ENCODE results near the gene NLRX1. TPM values are rescaled to one million over a fixed set of nuclear protein-coding genes. Genes with fewer than 3 reads are reported as not detected.
A peak's percentile ranks its signal among the peaks of the same experiment; 100 is the strongest.
"Not testable (repeated sequence)": the region's sequence is repeated elsewhere in the genome, so short reads cannot be mapped to it uniquely, and the experiment has no call there.

NLRX1 gene, protein sequence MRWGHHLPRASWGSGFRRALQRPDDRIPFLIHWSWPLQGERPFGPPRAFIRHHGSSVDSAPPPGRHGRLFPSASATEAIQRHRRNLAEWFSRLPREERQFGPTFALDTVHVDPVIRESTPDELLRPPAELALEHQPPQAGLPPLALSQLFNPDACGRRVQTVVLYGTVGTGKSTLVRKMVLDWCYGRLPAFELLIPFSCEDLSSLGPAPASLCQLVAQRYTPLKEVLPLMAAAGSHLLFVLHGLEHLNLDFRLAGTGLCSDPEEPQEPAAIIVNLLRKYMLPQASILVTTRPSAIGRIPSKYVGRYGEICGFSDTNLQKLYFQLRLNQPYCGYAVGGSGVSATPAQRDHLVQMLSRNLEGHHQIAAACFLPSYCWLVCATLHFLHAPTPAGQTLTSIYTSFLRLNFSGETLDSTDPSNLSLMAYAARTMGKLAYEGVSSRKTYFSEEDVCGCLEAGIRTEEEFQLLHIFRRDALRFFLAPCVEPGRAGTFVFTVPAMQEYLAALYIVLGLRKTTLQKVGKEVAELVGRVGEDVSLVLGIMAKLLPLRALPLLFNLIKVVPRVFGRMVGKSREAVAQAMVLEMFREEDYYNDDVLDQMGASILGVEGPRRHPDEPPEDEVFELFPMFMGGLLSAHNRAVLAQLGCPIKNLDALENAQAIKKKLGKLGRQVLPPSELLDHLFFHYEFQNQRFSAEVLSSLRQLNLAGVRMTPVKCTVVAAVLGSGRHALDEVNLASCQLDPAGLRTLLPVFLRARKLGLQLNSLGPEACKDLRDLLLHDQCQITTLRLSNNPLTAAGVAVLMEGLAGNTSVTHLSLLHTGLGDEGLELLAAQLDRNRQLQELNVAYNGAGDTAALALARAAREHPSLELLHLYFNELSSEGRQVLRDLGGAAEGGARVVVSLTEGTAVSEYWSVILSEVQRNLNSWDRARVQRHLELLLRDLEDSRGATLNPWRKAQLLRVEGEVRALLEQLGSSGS
- 10 to 100 TPM; 14.9 to 23.9 TPM for total RNA-seq
- long read RNA-seq, donor 1, partial matches to known transcripts: 12 of 21 reads
- long read RNA-seq, donor 1, other reads (novel, unspliced or antisense): 8 of 21 reads
- long read RNA-seq, donor 2, partial matches to known transcripts: 16 of 27 reads
- long read RNA-seq, donor 2, other reads (novel, unspliced or antisense): 11 of 27 reads

DNA sequence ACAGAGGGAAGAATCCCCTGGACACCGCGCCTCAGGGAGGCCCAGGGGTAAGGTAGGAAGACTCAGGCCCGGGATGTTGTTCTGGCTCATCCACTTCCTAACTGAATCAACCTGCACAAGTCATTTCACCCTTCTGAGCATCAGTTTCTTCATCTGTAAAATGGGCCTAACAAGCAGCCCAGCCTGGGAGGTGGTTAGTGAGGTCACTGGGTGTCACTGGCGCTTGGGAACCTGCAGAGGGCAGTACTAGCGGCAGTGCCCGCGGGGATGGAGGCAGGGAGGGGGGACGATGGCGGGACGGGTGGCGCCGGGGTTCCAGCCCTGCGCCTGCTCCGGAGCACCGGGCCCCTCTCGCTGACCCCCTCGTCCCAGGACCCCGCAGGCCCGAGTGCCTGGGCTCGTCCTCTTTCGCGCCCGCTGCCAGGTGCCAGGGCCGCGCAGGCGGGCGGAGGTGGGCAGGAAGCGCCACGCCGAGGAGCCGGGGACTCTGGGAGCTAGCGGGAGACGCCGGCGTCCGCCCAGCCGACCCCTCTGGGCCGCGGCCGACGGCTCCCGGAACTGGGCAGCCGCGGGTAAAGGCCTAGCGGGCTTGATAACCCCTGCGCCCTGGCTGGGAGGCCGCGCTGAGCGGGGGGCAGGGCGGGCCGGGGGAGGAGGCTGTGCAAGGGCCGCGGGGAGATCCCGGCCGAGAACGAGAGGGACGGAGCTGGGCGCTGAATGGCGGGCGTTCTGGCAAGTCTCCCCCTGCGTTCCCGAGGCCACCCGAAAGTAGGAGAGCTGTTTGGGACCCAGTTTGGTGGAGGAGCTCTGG lies at the start of gene NLRX1:
NLRX1 (plus strand) TSS at position 255 of the 811 bp plus-strand sequence. CDS start 2,679 bp downstream, outside the sequence.
- DNase-seq (ENCODE audit: low spot score): peak; percentile 96
- intact Hi-C loops (cut with DNase I): no loop called here

DNA sequence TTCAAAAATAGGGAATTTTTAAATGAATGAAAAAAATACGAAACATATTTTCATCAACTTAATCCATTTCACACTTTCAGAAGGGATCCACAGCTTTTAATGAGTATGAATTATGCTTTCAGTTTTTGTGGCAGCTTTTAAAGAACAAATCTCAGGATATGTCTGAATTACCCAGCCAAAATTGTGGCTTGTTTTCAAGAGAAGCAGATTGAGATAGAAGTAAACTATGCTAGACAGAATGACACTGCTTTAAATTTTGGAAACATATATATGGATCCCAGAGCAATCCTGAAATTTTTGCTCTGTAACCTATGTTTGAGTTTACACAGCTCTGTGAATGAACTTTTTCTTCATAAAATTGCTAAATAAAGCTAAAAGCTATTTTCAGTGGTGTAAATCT lies 49.6 kb upstream of the NLRX1 start:
- intact Hi-C loops (cut with DNase I): no loop called here
- no peak for DNase-seq (ENCODE audit: low spot score)

DNA sequence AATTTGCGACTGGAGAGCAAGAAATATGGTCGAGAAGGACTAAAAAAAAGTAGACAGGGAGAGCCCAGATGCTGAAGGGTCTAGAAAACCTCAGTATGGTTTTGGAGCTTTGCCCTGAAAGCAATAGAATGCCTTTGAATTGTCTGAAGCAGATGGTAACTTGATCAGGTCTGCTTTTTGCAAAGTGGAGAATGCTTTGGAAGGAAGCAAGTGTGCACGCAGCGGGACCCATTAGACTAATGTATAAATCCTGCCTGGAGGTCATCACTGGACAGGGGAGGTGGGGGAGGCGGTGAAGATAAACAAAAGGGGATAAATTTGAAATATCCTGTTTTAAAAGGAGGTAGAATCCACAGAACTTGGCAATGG lies 47.9 kb upstream of the NLRX1 start:
- no peak for DNase-seq (ENCODE audit: low spot score)

DNA sequence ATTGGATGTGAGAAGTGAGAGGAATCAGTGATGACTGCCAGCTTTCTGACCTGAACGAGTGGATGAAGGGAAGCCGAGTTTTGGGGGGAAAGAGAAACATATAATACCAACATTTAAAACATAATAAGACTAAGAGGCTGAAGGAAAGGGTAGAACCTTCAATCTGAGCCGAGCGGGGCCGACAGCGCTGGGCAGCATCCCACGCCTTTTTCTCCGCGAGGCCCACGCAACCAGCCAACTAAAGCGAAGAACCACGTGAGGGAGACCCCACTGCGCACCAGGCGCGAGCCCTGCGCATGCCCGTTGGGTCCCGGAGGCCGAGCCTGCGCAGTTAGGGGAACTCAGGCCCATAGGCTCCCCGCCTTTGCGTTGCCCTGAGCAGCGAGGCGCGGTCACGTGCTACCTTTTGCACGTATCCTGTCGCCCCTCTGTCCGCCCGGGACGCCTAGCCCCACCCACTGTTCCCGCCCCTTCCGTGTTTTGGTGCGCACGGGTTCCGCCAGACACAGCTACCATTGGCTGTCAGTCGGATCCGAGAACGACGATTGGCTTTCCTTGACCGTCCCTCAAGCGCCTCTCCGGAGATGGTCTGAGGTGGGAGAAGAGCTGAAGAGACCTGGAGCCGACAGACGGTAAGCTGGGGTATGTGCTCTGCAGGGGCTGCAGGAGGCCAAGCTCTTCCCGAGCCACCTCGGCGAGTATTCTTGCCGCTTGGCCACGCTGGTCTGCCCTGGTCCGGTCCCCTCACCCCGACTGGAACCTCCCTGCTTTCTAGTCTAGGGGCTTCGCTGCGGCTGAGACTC lies 47.3 kb upstream of the NLRX1 start, which contains the start of gene HINFP:
HINFP (plus strand) TSS at position 573 of the 803 bp plus-strand sequence. CDS start 5,365 bp downstream, outside the sequence.
- peak; percentile 100 for DNase-seq (ENCODE audit: low spot score)

More for the DNA sequence above, 47.9 kb upstream of the NLRX1 start:
- intact Hi-C loops (cut with DNase I): no loop called here

DNA sequence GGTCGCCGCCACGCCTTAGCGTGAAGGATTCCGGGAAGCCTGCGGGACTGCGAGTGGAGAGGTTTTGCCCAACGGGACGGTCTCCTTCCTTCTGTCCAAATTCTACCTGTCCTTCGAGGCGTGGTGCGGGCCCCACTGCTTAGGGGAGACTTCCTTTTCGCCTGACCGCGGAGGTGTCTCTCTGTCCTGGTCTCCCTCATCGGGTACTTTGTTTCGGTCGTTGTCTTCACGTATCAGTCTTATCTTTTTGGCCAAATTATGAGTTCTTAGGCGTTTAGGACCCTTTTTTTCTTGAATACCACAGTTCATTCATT lies 46.8 kb upstream of the NLRX1 start:
- no peak for DNase-seq (ENCODE audit: low spot score)
- intact Hi-C loops (cut with DNase I): no loop called here

More for the DNA sequence above, 47.3 kb upstream of the NLRX1 start, which contains the start of gene HINFP:
- intact Hi-C loops (cut with DNase I): no loop called here

DNA sequence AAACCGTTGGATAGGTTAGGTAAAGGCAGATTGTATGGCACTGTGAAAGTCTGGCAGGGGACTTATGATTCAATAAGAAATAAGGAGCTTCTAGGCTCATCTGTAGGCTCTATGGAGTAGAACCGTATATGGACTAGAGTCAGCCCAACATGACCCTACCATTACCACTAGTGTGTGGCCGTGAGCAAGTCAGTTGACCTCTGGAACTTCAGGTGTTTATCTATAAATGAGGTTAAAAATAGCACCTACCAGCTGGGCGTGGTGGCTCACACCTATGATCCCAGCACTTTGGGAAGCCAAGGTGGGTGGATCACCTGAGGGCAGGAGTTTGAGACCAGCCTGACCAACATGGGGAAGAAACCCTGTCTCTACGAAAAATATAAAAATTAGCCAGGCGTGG lies 42.7 kb upstream of the NLRX1 start:
- DNase-seq (ENCODE audit: low spot score): no peak
- intact Hi-C loops (cut with DNase I): no loop called here

DNA sequence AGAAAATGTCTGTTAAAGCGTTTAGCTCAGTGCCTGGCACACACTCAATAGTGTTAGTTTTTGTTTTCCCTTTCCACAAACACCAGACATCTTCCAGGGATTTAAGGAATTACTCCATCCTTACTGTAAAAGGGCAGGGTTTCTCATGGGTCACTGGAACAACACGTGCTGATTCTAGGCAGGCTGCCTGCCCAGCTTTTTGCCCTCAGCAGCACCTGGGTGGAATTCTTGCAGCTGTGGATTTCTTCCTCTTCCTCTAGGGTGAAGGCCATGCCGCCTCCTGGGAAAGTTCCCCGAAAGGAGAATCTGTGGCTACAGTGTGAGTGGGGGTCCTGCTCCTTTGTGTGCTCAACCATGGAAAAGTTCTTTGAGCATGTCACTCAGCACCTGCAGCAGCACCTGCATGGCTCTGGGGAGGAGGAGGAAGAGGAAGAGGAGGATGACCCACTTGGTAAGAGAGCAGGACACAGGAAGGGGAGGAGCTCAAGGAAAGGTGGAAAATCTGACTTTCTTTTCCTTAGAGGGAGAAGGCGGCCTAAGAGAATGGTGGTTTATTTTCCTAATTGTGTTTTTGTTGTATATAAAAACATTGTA lies 41.8 kb upstream of the NLRX1 start:
- no peak for DNase-seq (ENCODE audit: low spot score)
- intact Hi-C loops (cut with DNase I): no loop called here

DNA sequence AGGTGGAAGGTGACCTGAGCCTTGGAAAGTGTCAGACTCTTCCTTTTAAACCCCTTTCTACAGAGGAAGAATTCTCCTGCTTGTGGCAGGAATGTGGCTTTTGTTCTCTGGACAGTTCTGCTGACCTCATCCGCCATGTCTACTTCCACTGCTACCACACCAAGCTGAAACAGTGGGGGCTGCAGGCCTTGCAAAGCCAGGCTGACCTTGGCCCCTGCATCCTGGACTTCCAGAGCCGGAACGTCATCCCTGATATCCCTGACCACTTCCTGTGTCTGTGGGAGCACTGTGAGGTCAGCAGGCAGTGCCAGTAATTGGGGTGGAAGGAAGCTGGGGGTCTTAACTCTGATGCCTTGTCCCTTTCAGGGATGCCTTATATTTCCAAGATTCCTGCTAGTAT lies 37.9 kb upstream of the NLRX1 start:
- intact Hi-C loops (cut with DNase I): no loop called here

DNA sequence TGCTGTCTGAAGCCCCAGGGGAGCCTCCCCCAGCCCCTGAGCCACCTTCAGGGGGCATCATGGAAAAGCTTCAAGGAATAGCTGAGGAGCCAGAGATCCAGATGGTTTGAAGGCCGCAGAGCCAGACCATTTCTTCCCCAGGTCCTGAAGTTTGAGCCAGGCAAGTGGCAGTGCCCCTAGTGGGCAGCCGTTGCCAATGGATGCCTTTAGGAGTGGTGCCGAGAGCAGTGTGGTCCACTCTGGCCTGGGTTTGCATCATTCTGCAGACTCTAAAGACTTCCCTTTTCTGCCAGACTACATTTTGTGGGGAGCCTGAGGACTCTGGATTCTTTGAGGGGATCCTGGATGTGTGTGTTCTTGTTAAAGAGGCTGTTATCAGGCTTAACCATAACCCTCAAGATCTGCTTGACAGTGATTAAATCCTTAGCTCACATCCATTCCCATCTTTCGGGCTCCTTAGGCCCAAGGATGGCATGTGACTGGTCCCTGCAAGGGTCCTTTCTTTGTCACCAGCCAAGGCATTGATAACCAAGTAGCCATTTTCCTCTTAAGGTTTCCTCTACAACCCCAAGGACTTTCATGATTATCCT lies 34.0 kb upstream of the NLRX1 start:
- intact Hi-C loops (cut with DNase I): no loop called here
- DNase-seq (ENCODE audit: low spot score): no peak

More for the DNA sequence above, 37.9 kb upstream of the NLRX1 start:
- DNase-seq (ENCODE audit: low spot score): no peak

DNA sequence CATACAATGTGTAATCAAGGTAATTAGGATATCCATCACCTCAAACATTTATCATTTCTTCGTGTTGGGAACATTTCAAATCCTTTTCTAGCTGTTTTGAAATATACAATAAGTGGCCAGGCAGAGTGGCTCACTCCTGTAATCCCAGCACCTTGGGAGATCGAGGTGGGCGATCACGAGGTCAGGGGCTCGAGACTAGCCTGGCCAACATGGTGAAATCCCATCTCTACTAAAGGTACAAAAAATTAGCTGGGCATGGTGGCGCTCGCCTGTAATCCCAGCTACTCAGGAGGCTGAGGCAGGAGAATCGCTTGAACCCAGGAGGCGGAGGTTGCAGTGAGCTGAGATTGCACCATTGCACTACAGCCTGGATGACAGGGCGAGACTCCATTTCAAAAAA lies 29.2 kb upstream of the NLRX1 start:
- DNase-seq (ENCODE audit: low spot score); intact Hi-C loops (cut with DNase I): not testable (repeated sequence)

DNA sequence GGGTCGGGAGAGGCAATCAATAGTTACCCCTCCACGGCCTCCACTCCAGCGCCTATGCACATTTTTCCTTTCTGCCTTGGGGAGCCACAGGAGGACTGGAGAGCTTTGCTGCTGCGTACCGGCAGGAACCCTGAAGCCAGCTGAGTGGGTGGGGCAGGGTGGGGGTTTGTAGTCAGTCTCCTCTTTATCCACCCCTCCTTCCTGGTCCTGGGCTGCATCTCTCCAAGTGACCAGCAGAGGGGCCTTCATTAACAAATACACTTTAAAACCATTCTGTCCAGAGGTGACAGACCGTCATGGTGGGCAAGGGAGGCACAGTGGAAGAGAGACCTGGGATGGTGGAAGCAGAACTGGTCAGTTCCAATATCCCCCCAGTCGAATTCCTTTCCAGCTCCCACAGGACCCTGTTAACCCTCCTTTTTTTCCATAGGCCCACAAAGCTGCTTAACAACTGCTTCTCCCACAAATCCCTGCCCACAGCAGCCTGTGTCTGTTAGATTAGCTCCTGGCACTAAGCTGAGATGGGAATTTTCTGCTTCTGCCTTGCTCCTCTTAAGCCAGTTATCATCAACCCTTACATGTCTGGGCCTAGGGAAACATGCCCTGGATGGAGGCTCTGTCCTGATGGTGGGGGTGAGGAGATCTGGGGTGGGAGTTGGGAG lies 23.6 kb upstream of the NLRX1 start:
- intact Hi-C loops (cut with DNase I): loop anchor here in 1 of 2 donors (10.0 kb wide), 1 partner anchor 50 kb away; no protein-coding TSS in a partner anchor
- no peak for DNase-seq (ENCODE audit: low spot score)

DNA sequence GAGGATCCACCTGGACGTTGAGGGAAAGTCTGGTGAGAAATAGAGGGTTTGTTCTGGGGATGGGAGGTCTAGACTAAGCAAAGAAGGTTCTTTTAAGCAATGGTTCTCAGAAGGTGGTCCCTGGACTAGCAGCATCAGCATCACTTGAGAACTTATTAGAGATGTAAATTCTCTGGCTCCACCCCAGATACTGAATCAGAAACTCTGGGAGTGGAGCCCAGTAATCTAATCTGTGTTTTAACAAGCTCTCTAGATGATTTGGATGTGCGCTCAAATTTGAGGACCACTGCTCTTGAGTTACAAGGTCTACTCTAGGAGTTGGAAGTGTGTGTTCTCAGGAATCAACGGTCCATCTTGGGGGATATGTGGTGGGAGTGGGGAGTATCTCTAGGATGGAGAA lies 23.0 kb upstream of the NLRX1 start:
- intact Hi-C loops (cut with DNase I): loop anchor here in 1 of 2 donors (10.0 kb wide), 1 partner anchor 49 kb away; no protein-coding TSS in a partner anchor
- DNase-seq (ENCODE audit: low spot score): no peak

DNA sequence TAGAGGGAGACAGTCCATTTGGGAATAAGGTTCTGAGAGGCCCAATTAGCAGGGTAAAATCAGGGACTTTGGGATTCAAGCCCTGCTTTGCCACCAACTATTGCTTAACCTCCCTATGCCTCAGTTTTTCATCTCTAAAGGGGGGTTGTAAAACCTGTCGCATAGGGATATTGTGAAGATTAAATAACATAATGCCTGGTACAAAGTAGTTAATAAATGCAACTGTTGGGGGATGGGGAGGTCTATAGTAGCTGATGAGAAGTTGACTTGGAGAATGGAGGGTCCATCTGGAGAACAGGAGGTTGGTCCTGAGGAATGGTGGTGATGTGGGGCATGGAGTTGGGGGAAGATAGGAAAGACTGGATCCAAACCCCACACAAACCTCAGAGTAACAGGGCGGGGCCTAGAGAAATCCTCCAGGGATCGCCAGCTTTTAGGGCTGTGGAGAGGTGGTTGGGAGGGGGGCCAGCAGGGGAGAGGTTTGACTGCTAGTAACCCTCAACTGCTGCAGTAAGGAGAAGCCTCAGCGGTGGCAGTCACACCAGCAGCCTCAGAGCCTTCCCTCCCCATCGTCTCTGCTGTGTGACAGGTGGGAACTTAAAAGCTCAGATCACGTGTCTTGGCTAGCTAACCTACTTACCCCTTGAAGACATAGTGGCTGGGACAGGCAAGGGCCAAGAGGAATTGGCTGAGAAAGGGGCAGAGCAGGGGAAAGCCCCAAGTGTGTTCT lies 20.8 kb upstream of the NLRX1 start:
- no peak for DNase-seq (ENCODE audit: low spot score)
- intact Hi-C loops (cut with DNase I): loop anchor here in 1 of 2 donors (10.0 kb wide), 1 partner anchor 47 kb away; no protein-coding TSS in a partner anchor

DNA sequence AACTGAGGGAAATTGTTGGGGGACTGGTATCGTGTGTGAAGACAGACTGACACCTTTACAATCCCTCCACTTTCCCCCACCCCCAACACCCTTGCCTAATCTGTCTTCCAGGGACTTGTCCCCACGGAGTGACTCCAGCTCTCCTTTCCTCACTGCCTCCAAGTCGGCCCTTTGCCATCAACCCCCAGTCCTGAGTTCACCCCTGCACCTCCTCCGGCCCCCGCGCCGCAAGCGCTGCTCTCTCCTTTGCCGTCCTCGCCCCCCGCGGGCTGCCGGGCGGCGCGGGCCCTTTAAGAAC lies 19.9 kb upstream of the NLRX1 start:
- intact Hi-C loops (cut with DNase I): loop anchor here in 1 of 2 donors (10.0 kb wide), 1 partner anchor 46 kb away; no protein-coding TSS in a partner anchor
- no peak for DNase-seq (ENCODE audit: low spot score)

DNA sequence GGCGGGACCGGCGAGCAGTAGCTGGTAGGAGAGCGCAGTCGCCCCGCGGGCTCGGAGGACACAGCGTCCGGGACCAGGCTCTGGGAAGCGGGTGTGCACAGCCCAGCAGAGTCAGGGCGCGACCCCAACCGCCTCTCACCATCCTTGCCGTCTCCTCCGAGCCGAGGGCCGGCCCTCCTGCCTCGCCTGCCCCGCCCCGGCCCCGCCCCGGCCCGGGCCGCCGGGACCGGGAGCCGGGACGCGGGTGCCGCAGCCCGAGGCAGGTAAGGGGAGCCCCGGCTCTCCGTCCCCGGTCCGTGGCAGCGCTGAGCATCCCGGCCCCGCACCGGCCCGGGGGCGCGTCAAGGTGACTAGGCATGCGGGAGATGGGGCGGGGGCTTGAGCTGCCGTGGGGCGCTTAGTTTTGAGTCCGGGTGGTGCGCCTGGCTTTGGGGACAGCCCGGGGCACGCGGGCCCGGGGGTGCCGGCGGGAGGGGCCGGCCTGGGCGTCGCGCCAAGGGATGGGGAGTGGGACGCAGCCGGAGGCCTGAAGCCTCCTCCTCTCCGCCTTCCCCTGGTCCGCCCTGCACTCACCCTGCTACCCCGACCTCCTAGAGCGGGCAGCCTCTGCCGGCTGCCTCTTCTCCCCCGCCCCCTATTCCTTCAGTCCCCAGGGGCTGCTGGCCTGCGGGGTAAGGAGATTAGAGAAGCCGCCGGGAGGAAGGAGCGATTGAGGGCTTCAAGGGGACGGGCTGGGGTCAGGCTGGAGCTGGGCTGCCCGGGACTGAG lies 19.3 kb upstream of the NLRX1 start, which contains the start of gene ABCG4:
ABCG4 (plus strand) TSS at position 35 of the 768 bp plus-strand sequence. CDS start 914 bp downstream, outside the sequence.
- intact Hi-C loops (cut with DNase I): loop anchor here in 1 of 2 donors (10.0 kb wide), 1 partner anchor 46 kb away; no protein-coding TSS in a partner anchor
- no peak for DNase-seq (ENCODE audit: low spot score)

Measured in posterior vena cava (tissue), 2 donors.